PC-9 (cell line): ENCODE data around the gene TMEM221. TPM values are rescaled to one million over a fixed set of nuclear protein-coding genes. Genes with fewer than 3 reads are reported as not detected.

Experiments
- BruUV-seq: library from RNA; stranded (reverse); fragments of 400-500 nt; replicated peaks from 2 replicates; lab custom pipeline; 2021; lab: Mats Ljungman, UMichigan
- CTCF ChIA-PET: fragments of 300-600 bp; sonication (Branson Sonifier 250); formaldehyde crosslinking; loops from one replicate; lab custom pipeline; 2022; ENCODE audit warnings: antibody characterized with exemption; lab: Charles Lee
- POLR2A ChIA-PET: fragments of 300-600 bp; sonication (Branson Sonifier 250); formaldehyde crosslinking; loops from one replicate; lab custom pipeline; 2022; ENCODE audit warnings: antibody characterized with exemption; ENCODE audit not compliant: unreplicated experiment; lab: Charles Lee
- DNase-seq, 2 experiments: peaks; one replicate each; pipeline versions ENCODE4 v3.0.0 to v3.0.0-alpha.2; 2015 to 2022; ENCODE audit warnings: mixed read lengths in 1 of 2
- H2AFZ ChIP-seq: fragments of 200-600 bp; sonication (generic); 2 replicates; pipeline ENCODE4 v1.8.1; 2017; ENCODE audit warnings: antibody characterized with exemption
- H3F3A ChIP-seq: fragments of 200-600 bp; sonication (generic); 2 replicates; pipeline ENCODE4 v1.8.1; 2017; ENCODE audit warnings: antibody characterized with exemption, mild to moderate bottlenecking, low read depth; ENCODE audit not compliant: insufficient read depth
- H3K27ac ChIP-seq: fragments of 200-600 bp; sonication (generic); 2 replicates; pipeline ENCODE4 v1.6.1; 2016; ENCODE audit warnings: mixed run types
- H3K27me3 ChIP-seq: fragments of 200-600 bp; sonication (generic); 2 replicates; pipeline ENCODE4 v1.6.1; 2016; ENCODE audit warnings: low read depth, mixed run types; ENCODE audit not compliant: insufficient read depth
- H3K36me3 ChIP-seq: fragments of 200-600 bp; sonication (generic); 2 replicates; pipeline ENCODE4 v1.6.1; 2016; ENCODE audit warnings: low read depth, mixed run types
- H3K4me1 ChIP-seq: fragments of 200-600 bp; sonication (generic); replicated peaks from 2 replicates; pipeline ENCODE4 v1.6.1; 2016; ENCODE audit warnings: mixed run types; ENCODE audit not compliant: insufficient read depth
- H3K4me2 ChIP-seq: fragments of 200-600 bp; sonication (generic); 2 replicates; pipeline ENCODE4 v1.6.1; 2017; ENCODE audit warnings: mixed run types
- H3K4me3 ChIP-seq: fragments of 200-600 bp; sonication (generic); 2 replicates; pipeline ENCODE4 v1.6.1; 2016; ENCODE audit warnings: mixed run types
- H3K79me2 ChIP-seq: fragments of 200-600 bp; sonication (generic); 2 replicates; pipeline ENCODE4 v1.6.1; 2017; ENCODE audit warnings: low read depth, mixed run types
- H3K9me2 ChIP-seq: fragments of 200-600 bp; sonication (generic); 2 replicates; pipeline ENCODE4 v1.8.1; 2017; ENCODE audit warnings: mild to moderate bottlenecking; ENCODE audit not compliant: insufficient read depth
- H3K9me3 ChIP-seq: fragments of 200-600 bp; sonication (generic); 2 replicates; pipeline ENCODE4 v1.8.1; 2016; ENCODE audit warnings: low read depth; ENCODE audit not compliant: insufficient read depth
- H4K20me1 ChIP-seq: fragments of 200-600 bp; sonication (generic); 2 replicates; pipeline ENCODE4 v1.8.1; 2017; ENCODE audit not compliant: insufficient read depth
- CTCF ChIP-seq: fragments of 200-600 bp; sonication (generic); conservative IDR thresholded peaks from 2 replicates; pipeline ENCODE4 v1.6.1; 2017; ENCODE audit warnings: mixed run types, antibody characterized with exemption, mild to moderate bottlenecking, moderate library complexity
- EZH2 ChIP-seq: fragments of 200-600 bp; sonication (generic); IDR thresholded peaks from 2 replicates; pipeline ENCODE4 v1.8.0; 2017; ENCODE audit warnings: antibody characterized with exemption, low read depth
- intact Hi-C: fragments of 100-400 bp; cut with micrococcal nuclease; formaldehyde crosslinking; loops from one replicate; pipeline ENCODE4 v1.10.0; 2022; ENCODE audit not compliant: unreplicated experiment
- total RNA-seq: library from RNA; stranded (reverse); gene quantifications from 2 replicates; pipeline ENCODE4 v1.2.3, GENCODE V29; 2021

The TMEM221 gene
- total RNA-seq, 1 experiment from 2014 or later: 2.0 TPM

GRCh38 chr19:17420475-17420924 is 28.0 kb downstream of the TMEM221 start:
- TF ChIP-seq CTCF (no peak; the same call in 1 of the 2 replicates), EZH2 (no peak)
- Histone ChIP-seq H3K27ac (no peak overlapping the region), H3K36me3 (0 out of 2 replicates have a peak, but pooled peaks cover 4% of the 10 kb centered on the region), H3K9me2 (no peaks in the 10 kb centered on the region), H3F3A (peaks cover 24% of the 10 kb centered on the region; the same call in 1 of the 2 replicates), H3K79me2 (0 out of 2 replicates have a peak, but pooled peaks cover 5% of the 10 kb centered on the region), H3K4me2 (peak overlapping the region; percentile 94), H3K27me3 (no peaks in the 10 kb centered on the region), H3K4me3 (peak overlapping the region; percentile 82), H4K20me1 (no peaks in the 10 kb centered on the region), H2AFZ (peak overlapping the region; percentile 99), H3K4me1 (peaks cover 15% of the 10 kb centered on the region), H3K9me3 (no peaks in the 10 kb centered on the region)
- ChIA-PET CTCF (interaction anchor here (0.6 kb wide), 1 partner anchor 649 kb away, joined by 9 read pairs; no protein-coding TSS in a partner anchor), POLR2A (interaction anchor here (0.7 kb wide), 1 partner anchor 10 kb away, joined by 3 read pairs; no protein-coding TSS in a partner anchor)
- peak in 1 of 2 experiments; percentile 48 for DNase-seq
- no TSS peak for BruUV-seq
- intact Hi-C loops: no loop called here

- Histone ChIP-seq H3K27ac (peak within 1 kb of the TSS; percentile 56), H3K79me2 (0 out of 2 replicates have a peak, but pooled peaks cover 5% of the 10 kb centered on the region), H3K4me3 (peak within 1 kb of the TSS; percentile 82), H3K27me3 (no peaks in the 10 kb centered on the region), H3K4me2 (peak within 1 kb of the TSS; percentile 94), H3K4me1 (peaks cover 15% of the 10 kb centered on the region), H3K9me3 (no peaks in the 10 kb centered on the region), H4K20me1 (no peaks in the 10 kb centered on the region), H3K9me2 (no peaks in the 10 kb centered on the region), H3F3A (peaks cover 20% of the 10 kb centered on the region; the same call in 1 of the 2 replicates), H3K36me3 (0 out of 2 replicates have a peak, but pooled peaks cover 4% of the 10 kb centered on the region), H2AFZ (peak within 1 kb of the TSS; percentile 99)
- intact Hi-C loops: no loop called here
- ChIA-PET CTCF (interaction anchor here (0.5 to 0.9 kb wide), 6 partner anchors 23 to 516 kb away, joined by 3 to 11 read pairs (median 4); partner anchors contain the start of gene DDA1), POLR2A (interaction anchor here (0.5 to 1.0 kb wide), 7 partner anchors 50 to 440 kb away, joined by 3 to 9 read pairs (median 4); partner anchors contain the start of genes DDA1, PGLS, RPL18A and SLC27A1)
- DNase-seq: peak; percentile 96 to 98
- no TSS peak for BruUV-seq
- TF ChIP-seq EZH2 (no peak), CTCF (no peak)
These were observed 28.6 kb downstream of the TMEM221 start, which contains the start of gene MVB12A for GRCh38 chr19:17419621-17420474. Gene MVB12A (plus strand): TSS chr19:17420047. CDS start chr19:17420136, 89 bp downstream.

GRCh38 chr19:17419154-17419620 is 29.3 kb downstream of the TMEM221 start:
- peak in 1 of 2 experiments; percentile 48 for DNase-seq
- peak overlapping the region; percentile 81 for H3K4me2 ChIP-seq
- 0 out of 2 replicates have a peak, but pooled peaks cover 4% of the 10 kb centered on the region for H3K36me3 ChIP-seq
- peaks cover 20% of the 10 kb centered on the region; the same call in 1 of the 2 replicates for H3F3A ChIP-seq
- ChIA-PET CTCF (interaction anchor here (0.5 to 0.9 kb wide), 5 partner anchors 23 to 110 kb away, joined by 3 to 11 read pairs (median 4); partner anchors contain the start of gene DDA1), POLR2A (interaction anchor here (0.5 to 1.0 kb wide), 6 partner anchors 88 to 440 kb away, joined by 3 to 9 read pairs (median 5); partner anchors contain the start of genes DDA1, PGLS and RPL18A)
- intact Hi-C loops: no loop called here
- no peaks in the 10 kb centered on the region for H3K27me3 ChIP-seq
- H3K9me3 ChIP-seq: no peaks in the 10 kb centered on the region
- no peaks in the 10 kb centered on the region for H4K20me1 ChIP-seq
- peak overlapping the region; percentile 98 for H2AFZ ChIP-seq
- no peak for TF ChIP-seq CTCF
- TF ChIP-seq EZH2: no peak
- 0 out of 2 replicates have a peak, but pooled peaks cover 5% of the 10 kb centered on the region for H3K79me2 ChIP-seq
- peak overlapping the region; percentile 56 for H3K27ac ChIP-seq
- H3K4me1 ChIP-seq: peaks cover 15% of the 10 kb centered on the region
- TSS peak; percentile 96 for BruUV-seq
- H3K4me3 ChIP-seq: peak overlapping the region; percentile 63
- no peaks in the 10 kb centered on the region for H3K9me2 ChIP-seq
